CD1c-positive myeloid dendritic cell (primary cell): ENCODE data around the gene JPH4.
"Not testable (repeated sequence)": the region's sequence is repeated elsewhere in the genome, so short reads cannot be mapped to it uniquely, and the experiment has no call there.

ENCODE experiments used
- DNase-seq: peaks from one replicate; pipeline ENCODE4 v3.0.0-alpha.2; 2016; ENCODE audit errors: extremely low spot score

JPH4 gene

GRCh38 chr14:23547924-23548323, 30.7 kb downstream of the JPH4 start:
- no peak for DNase-seq

DNA sequence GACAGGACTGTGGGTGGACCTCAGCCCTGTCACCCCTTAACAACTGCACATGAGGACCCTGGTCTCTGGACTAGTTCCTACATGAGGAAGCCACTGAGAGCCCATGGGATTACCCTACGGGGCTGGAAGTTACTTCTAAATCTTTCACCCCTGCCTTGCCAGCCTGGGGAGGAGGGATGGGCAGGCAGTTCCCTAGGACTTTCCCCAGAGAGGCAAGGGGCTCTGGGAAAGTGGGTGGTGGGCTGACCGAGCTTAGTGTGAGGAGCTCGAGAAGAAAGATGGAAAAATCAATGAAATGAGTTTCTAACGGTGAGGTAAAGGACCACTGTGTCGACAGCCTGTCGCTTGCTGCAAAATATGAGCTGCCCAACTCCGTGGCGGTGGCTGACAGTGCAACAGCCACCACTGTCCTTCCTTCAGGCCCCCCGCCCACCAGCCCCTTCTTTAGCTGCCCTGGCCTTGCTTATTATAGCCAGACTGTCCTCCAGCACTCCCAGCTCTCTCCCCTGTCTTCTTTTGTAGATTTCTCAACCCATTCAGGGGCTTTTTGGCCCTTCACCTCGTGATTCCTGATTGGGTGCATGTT, 32.0 kb downstream of the JPH4 start:
- DNase-seq = no peak

DNA sequence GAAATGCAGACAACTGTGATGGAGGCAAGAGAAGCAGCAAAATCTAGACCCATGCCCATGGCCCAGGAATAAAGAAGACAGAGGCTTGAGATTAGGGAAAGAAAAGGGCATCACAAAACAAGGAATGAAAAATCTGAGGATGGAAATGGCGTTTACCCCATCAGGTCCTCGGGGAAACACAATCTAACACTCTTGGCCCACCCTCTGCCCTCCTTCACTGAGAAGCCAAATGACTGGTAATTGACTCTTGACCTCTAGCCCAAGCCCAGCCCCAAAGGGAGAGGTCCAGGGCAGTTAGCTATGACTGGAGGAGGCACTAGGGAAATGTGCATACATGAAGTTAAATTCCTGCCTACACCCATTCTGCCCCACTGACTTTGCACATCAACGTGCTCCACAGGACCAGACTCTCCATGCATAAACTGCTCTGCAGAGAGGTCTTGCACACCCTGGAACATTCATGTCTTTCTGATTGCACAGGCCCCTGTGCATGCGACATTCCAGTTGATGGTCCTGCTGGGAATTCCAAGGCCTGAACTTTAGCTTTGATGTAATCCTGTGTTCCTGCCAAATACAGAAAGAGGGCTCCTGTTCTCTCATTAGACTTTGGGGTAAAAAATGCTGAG, 32.7 kb downstream of the JPH4 start:
- no peak for DNase-seq

GRCh38 chr14:23544511-23545447, 33.8 kb downstream of the JPH4 start:
- DNase-seq = no peak

DNA sequence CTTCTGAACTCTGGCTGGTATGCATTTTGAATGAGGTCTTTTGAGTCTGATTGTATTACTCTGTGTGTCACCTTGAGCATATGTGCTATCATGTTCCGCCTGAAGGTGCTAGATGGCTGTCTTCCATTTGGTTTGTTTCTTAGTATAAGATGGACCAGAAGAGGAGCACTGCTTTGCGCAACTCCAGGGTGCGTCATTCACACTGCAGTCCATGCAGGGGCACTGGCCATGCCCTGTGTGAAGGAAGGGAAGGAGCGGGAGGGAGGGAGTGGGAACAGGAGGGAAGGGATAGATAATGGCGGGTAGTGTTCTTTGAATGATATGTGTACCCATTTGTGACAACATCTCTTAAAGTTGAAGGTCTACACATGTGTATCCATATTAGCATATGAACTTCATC, 35.2 kb downstream of the JPH4 start:
- DNase-seq = no peak

DNA sequence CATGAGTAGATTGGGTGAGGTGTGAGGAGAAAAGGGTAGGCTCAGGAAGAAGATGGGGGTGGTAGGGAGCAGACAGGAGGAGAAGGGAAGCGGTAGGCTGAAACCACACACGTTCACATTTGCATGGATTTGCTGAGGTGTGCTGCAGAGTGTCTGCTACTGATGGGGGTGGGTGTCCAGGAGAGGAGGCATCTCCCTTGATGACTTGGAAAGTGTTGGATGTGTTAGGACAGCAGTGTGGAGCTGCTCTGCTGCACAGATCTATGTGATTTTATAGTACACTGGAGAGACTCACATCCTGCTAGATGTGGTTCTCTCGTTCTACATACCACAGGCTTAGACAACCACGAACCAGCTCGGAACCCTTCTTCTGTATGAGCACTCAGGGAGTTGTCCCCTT, 36.3 kb downstream of the JPH4 start:
- no peak for DNase-seq

DNA sequence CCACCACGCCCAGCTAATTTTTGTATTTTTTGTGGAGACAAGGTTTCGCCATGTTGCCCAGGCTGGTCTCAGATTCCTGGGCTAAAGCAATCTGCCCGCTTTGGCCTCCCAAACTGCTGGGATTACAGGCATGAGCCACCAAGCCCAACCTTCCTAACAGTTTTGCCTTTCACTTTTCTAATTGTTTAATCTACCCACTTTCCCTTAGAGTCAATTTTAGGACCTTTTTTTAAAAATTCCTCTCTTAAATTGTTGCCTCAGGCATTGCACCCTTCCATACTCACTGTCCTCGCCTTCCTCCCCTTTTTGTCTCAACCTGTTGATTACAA, 38.5 kb downstream of the JPH4 start:
- DNase-seq = no peak

DNA sequence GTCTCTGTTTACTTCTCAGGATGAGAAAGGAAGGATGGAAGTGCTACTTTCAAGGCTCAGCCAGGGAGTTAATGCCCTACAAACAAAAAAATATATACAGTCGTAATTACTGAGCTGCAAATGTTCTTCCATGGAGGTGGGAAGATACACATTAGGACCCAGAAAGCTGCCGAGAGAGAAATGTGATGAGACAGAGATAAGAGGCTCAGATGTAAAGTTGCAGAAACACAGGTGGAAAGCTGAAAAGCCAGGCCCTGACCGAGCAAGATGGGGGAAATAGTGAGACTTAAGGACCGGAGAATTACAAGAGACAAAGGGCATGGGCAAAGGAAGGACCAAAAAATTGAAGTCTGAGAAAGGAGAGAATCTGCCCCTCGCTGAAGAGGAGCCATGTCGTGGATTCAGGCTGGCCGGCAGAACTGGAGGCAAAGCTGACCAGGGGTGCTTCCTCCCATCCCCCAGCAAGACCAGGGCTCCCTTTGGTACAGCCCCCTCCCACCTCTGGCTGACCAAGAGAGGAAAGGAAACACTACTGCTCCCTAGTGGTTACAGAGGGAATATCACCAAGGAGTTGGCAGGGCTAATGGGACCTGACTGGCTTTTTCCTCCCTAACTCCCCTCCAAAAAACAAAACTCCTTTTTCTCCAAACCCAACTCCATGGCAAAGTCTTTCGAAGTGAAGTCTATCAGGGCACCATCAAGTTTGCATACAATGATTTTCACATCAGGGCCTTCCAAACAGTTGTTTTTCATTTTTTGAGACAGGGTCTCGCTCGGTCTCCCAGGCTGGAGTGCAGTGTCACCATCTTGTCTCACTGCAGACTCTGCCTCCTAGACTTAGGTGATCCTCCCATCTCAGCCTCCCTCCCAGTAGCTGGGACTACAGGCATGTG, 39.1 kb downstream of the JPH4 start:
- peak; percentile 50 for DNase-seq

DNA sequence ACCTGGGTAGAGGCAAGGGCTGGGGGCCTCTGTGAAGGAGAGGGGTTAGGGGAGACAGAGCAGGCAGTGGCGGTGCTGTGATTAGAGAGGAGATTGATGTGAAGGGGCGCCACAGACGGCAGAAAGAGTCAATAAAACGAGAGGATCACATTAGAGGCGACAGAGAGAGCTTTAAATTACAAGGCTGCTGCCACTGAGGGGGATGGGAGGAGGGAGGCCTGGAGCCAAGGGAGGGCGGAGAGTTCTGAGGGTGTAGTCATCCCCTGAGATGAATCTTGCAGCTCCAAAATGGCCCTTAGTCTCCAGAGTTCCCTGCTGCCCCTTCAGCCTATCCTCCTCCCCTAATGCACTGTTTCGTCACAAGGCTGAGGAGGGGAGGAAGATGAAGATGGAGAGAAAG, 39.8 kb downstream of the JPH4 start:
- no peak for DNase-seq

GRCh38 chr14:23538050-23538718, 40.4 kb downstream of the JPH4 start:
- DNase-seq = no peak

DNA sequence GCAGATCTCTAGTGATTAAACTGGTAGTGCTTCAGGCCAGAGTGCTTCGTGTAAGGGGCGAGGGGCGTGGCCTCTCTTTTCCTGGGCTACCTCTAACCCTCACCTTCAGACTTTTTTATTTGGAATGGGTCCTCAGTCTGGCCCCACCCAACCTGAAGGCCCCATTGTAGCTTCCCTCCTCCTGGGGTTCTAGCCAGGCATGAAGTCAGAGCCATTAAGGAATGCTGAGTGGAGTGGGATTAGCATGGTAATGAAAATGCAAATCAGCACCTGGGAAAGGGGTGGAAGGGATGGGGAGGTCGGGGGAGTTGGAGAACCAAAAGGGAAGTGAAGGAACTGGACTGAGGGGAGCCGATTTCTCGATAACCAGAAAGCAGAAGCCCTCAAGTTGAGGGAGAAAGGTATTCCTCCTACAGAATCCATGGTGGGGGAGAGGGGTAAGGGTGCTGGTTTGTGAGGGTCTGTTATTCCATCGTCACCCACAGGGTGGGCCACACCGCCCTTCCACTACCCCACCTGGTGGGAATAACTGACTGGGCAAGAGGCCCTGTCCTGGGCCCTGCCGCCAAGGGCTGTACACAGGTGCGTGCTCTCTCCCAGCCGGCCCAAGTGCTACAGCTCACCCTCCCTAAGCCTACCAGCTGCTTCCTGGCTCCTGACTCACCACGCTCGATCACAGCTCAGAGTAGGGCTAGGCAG, 41.1 kb downstream of the JPH4 start:
- DNase-seq = no peak

DNA sequence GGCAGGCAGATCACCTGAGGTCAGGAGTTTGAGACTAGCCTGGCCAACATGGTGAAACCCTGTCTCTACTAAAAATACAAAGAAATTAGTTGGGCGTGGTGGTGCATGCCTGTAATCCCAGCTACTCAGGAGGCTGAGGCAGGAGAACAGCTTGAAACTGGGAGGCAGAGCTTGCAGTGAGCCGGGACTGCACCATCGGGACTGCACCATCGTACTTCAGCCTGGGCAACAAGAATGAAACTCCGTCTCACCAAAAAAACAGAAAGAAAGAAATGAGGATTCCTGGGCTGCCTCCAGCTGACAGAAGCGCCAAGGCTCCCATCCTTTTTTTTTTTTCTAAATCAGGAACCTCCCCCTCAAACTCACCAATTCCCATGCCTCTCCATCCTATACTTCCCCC, 41.7 kb downstream of the JPH4 start:
- DNase-seq = not testable (repeated sequence)

GRCh38 chr14:23536494-23536893, 42.1 kb downstream of the JPH4 start:
- no peak for DNase-seq

GRCh38 chr14:23535943-23536342, 42.6 kb downstream of the JPH4 start:
- no peak for DNase-seq

- no peak for DNase-seq
Observed at GRCh38 chr14:23533652-23534435, 44.7 kb downstream of the JPH4 start.

- no peak for DNase-seq
Observed at GRCh38 chr14:23532658-23533057, 45.9 kb downstream of the JPH4 start.

DNA sequence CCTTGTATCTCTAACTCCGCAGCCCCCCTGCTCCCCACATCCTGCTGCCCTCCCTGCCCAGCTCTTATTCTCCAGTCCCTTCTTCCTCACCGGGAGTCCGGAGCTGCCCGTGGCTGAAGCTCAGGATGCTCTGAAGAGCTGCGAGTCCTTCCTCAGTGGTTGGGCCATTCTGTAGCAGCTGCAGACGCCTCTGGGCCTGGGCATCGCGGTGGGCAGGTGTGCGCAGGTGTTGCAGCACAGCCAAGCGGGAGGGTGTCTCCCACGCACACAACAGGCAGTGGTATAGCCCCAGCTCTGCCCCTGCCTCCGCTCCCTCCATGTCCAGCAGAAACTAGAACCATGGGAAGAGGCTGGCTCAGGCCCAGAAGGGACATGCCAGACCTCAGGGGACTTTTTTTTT, 47.2 kb downstream of the JPH4 start:
- no peak for DNase-seq

- DNase-seq = peak; percentile 33
Observed at GRCh38 chr14:23530375-23531055, 48.1 kb downstream of the JPH4 start.

- no peak for DNase-seq
Observed at GRCh38 chr14:23529016-23529415, 49.6 kb downstream of the JPH4 start.
